ENCODE measurements around the gene SART3. TPM values are rescaled to one million over a fixed set of nuclear protein-coding genes. Genes with fewer than 3 reads are reported as not detected.
A peak's percentile ranks its signal among the peaks of the same experiment; 100 is the strongest.

The SART3 gene
- total RNA-seq, 1 donor from 2014 or later = 34.8 TPM

DNA sequence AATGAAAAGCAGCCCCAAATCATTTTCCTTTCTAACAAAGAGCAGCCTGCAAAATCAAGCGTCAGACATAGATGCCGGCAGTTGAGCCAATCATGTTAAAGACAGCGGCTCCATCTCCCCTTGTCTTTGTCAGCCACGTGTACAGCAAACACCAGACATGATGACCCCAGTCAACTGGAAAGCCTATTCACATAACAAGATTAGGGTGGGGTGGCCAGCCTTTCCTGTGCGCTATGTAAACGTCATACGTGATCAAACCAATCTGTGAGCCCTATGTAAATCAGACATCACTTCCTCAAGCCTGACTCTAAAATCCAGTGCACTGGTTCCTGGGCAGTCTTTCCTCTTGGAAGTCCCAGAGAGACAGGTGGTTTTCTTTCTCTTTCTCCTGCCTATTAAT, 55.8 kb downstream of the SART3 start:
- no peak overlapping the region for H3K4me3 Mint-ChIP-seq (ENCODE audit: unreplicated experiment)
- TF ChIP-seq, protein P1, sequence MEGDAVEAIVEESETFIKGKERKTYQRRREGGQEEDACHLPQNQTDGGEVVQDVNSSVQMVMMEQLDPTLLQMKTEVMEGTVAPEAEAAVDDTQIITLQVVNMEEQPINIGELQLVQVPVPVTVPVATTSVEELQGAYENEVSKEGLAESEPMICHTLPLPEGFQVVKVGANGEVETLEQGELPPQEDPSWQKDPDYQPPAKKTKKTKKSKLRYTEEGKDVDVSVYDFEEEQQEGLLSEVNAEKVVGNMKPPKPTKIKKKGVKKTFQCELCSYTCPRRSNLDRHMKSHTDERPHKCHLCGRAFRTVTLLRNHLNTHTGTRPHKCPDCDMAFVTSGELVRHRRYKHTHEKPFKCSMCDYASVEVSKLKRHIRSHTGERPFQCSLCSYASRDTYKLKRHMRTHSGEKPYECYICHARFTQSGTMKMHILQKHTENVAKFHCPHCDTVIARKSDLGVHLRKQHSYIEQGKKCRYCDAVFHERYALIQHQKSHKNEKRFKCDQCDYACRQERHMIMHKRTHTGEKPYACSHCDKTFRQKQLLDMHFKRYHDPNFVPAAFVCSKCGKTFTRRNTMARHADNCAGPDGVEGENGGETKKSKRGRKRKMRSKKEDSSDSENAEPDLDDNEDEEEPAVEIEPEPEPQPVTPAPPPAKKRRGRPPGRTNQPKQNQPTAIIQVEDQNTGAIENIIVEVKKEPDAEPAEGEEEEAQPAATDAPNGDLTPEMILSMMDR (IDR thresholded peaks at IDR 0.05) = no peak

DNA sequence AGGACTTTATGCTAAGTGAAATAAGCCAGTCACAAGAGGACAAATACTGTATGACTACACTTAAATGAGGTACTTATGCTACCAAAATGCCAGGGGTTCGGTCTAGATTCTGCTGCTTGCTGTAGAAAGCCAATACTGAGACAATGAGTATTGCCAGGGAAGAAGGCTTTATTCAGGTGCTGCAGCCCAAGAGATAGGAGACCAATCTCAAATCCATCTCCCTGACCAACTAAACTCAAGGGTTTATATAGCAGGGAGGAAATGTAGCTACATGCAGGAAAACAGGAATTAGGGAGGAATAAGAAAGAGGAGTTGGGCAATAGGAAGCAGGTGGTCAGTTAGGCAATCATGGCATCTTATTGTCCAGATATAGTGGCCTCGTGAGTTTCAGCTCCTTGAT, 58.1 kb downstream of the SART3 start:
- TF ChIP-seq, protein P1 (IDR thresholded peaks at IDR 0.05) = no peak
- peaks cover 14% of the 10 kb centered on the region for H3K9me3 Mint-ChIP-seq (ENCODE audit: low read depth)
- H3K4me3 Mint-ChIP-seq (ENCODE audit: unreplicated experiment) = no peak overlapping the region
- H3K4me1 Mint-ChIP-seq (ENCODE audit: low read depth) = no peaks in the 10 kb centered on the region
- H3K36me3 Mint-ChIP-seq (ENCODE audit: low read depth) = no peaks in the 10 kb centered on the region
- H3K27me3 Mint-ChIP-seq (ENCODE audit: low read depth) = peaks cover 39% of the 10 kb centered on the region
- no peak overlapping the region for H3K27ac Mint-ChIP-seq (ENCODE audit: unreplicated experiment)
- no peak for DNase-seq (ENCODE audit: low spot score)

More for the DNA sequence above, 55.8 kb downstream of the SART3 start:
- no peak overlapping the region for H3K27ac Mint-ChIP-seq (ENCODE audit: unreplicated experiment)
- peaks cover 30% of the 10 kb centered on the region for H3K27me3 Mint-ChIP-seq (ENCODE audit: low read depth)
- peaks cover 14% of the 10 kb centered on the region for H3K9me3 Mint-ChIP-seq (ENCODE audit: low read depth)
- no peaks in the 10 kb centered on the region for H3K36me3 Mint-ChIP-seq (ENCODE audit: low read depth)
- no peak for DNase-seq (ENCODE audit: low spot score)
- H3K4me1 Mint-ChIP-seq (ENCODE audit: low read depth) = no peaks in the 10 kb centered on the region

DNA sequence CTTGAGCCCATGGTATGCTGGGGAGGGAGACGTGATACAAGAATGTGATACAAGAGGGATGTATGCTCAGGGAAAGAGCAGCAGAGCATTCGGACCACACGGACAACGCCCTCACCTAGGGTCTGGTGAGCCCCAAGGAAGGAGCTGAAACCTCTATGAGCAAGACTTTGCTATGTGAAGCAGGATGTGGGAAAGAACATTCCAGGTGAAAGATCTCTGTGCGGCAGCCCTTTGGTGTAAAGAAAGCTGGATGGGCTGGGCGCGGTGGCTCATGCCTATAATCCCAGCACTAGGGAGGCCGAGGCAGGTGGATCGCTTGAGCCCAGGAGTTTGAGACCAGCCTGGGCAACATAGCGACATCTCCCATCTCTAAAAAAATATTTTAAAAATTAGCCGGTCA, 62.8 kb downstream of the SART3 start:
- no peaks in the 10 kb centered on the region for H3K36me3 Mint-ChIP-seq (ENCODE audit: low read depth)
- H3K27me3 Mint-ChIP-seq (ENCODE audit: low read depth) = peaks cover 45% of the 10 kb centered on the region
- H3K4me1 Mint-ChIP-seq (ENCODE audit: low read depth) = no peaks in the 10 kb centered on the region
- TF ChIP-seq, protein P1 (IDR thresholded peaks at IDR 0.05) = no peak
- H3K27ac Mint-ChIP-seq (ENCODE audit: unreplicated experiment) = no peak overlapping the region
- H3K9me3 Mint-ChIP-seq (ENCODE audit: low read depth) = peaks cover 5% of the 10 kb centered on the region
- H3K4me3 Mint-ChIP-seq (ENCODE audit: unreplicated experiment) = no peak overlapping the region
- DNase-seq (ENCODE audit: low spot score) = no peak

DNA sequence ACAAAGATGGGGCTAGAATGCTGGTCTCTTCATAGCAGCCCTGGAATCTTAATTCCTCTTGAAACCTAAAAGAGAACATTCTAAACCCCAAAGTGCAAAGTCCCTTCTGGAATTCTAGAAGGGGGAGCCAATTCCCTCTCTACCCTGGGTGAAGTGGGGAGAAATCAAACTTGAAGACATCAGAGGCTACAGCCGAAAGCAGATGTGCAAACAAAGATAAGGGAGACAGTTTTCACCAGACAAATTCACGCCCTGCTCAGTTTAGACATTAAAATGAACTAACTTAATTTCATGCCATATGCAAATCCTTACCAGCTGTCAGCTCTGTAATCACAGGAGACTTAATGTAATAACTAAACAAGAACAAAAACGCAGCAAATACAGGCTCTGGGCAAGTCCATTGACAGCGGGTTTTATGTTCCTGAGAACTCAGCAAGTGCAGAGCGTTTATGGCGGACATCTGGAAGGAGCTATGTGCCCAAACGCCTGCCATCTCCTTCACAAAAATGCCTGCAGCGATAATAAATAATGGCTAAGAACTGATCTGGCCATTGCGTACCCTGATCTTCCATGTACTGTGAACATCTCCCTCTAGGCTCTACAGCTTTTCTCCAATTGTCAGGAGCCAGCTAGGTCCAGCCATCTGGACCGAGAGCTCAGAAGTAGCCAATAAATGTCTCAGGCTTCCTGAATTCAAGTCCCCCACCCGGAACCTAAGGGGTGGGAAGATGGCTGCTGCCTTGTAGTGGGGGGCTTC, 65.0 kb downstream of the SART3 start:
- no peak for DNase-seq (ENCODE audit: low spot score)
- Mint-ChIP-seq H3K9me3 (ENCODE audit: low read depth) (no peaks in the 10 kb centered on the region), H3K27me3 (ENCODE audit: low read depth) (peaks cover 45% of the 10 kb centered on the region), H3K27ac (ENCODE audit: unreplicated experiment) (no peak overlapping the region), H3K36me3 (ENCODE audit: low read depth) (no peaks in the 10 kb centered on the region), H3K4me3 (ENCODE audit: unreplicated experiment) (no peak overlapping the region), H3K4me1 (ENCODE audit: low read depth) (no peaks in the 10 kb centered on the region)
- TF ChIP-seq, protein P1 (IDR thresholded peaks at IDR 0.05) = no peak

DNA sequence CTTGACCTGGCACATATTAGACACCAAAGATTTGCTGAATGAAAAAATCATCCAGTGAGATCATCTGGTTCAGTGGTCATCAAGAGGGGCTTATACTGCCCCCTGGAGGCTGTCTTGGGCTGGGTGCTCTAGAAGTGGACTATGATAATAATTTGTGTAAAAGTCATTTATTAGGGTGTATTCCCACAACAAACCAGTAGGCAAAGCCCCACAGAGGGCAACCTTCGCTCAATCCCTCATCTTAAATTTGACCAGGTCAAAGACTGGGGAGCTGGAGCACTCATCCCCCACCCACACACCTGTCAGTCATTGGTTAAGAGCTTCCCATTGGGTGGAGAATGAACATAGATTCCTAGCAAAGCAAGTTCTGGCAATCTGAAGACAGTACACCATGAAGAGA, 65.9 kb downstream of the SART3 start:
- no peaks in the 10 kb centered on the region for H3K9me3 Mint-ChIP-seq (ENCODE audit: low read depth)
- H3K4me3 Mint-ChIP-seq (ENCODE audit: unreplicated experiment) = no peak overlapping the region
- H3K27me3 Mint-ChIP-seq (ENCODE audit: low read depth) = peaks cover 41% of the 10 kb centered on the region
- H3K4me1 Mint-ChIP-seq (ENCODE audit: low read depth) = no peaks in the 10 kb centered on the region
- H3K27ac Mint-ChIP-seq (ENCODE audit: unreplicated experiment) = no peak overlapping the region
- TF ChIP-seq, protein P1 (IDR thresholded peaks at IDR 0.05) = peak; percentile 74
- no peaks in the 10 kb centered on the region for H3K36me3 Mint-ChIP-seq (ENCODE audit: low read depth)
- no peak for DNase-seq (ENCODE audit: low spot score)

Data from chondrocyte (in vitro differentiated cells).